CD14-positive monocyte (primary cell): ENCODE data around the gene BOD1L1. TPM values are rescaled to one million over a fixed set of nuclear protein-coding genes. Genes with fewer than 3 reads are reported as not detected.

Experiments used
- DNase-seq, 3 donors: peaks; one replicate each; pipeline ENCODE4 v3.0.0-alpha.2; 2011 to 2022
- H2AFZ ChIP-seq: 2 replicates; pipeline ENCODE4 v1.6.0; 2012; ENCODE audit warnings: mild to moderate bottlenecking, low read depth, low read length, inconsistent platforms; ENCODE audit not compliant: insufficient read depth, poor library complexity, severe bottlenecking
- H3K27ac ChIP-seq, 2 donors: 1 replicate in 1 of 2; 2 replicates in 1 of 2; pipeline ENCODE4 v1.5.1; 2012 to 2013; ENCODE audit warnings: low read length in 2 of 2, control low read depth in 1 of 2, inconsistent platforms in 1 of 2, low read depth in 1 of 2, mild to moderate bottlenecking in 1 of 2
- H3K27me3 ChIP-seq, 2 donors: one replicate each; pipeline versions ENCODE4 v1.6.0 to v1.6.1; 2011 to 2013; ENCODE audit warnings: low read length in 2 of 2; ENCODE audit not compliant: control insufficient read depth in 2 of 2, insufficient read depth in 2 of 2
- H3K36me3 ChIP-seq, 2 donors: replicated peaks in 1 of 2; 1 replicate in 1 of 2; 2 replicates in 1 of 2; pipeline versions ENCODE4 v1.5.1 to v1.6.1; 2012 to 2013; ENCODE audit warnings: low read length in 2 of 2, control low read depth in 1 of 2, inconsistent platforms in 1 of 2, mild to moderate bottlenecking in 1 of 2; ENCODE audit not compliant: insufficient read depth in 2 of 2, control insufficient read depth in 1 of 2
- H3K4me1 ChIP-seq, 2 donors: 1 replicate in 1 of 2; 2 replicates in 1 of 2; pipeline versions ENCODE4 v1.5.1 to v1.6.1; 2012 to 2013; ENCODE audit warnings: low read length in 2 of 2, control low read depth in 1 of 2, inconsistent platforms in 1 of 2, mild to moderate bottlenecking in 1 of 2, moderate library complexity in 1 of 2; ENCODE audit not compliant: insufficient read depth in 2 of 2, control insufficient read depth in 1 of 2
- H3K4me2 ChIP-seq: replicated peaks from 2 replicates; pipeline ENCODE3; 2012; ENCODE audit warnings: low read length, moderate library complexity, mild to moderate bottlenecking; ENCODE audit not compliant: poor library complexity, severe bottlenecking; ENCODE audit errors: extremely low read depth
- H3K4me3 ChIP-seq, 3 experiments: fragments of 200-600 bp in 1 of 3; sonication (generic) in 1 of 3; replicated peaks in 1 of 3; 1 replicate in 2 of 3; 2 replicates in 1 of 3; pipeline ENCODE4 v1.5.1; 2011 to 2013; ENCODE audit warnings: low read length in 3 of 3, mild to moderate bottlenecking in 3 of 3, control low read depth in 2 of 3, low read depth in 2 of 3, inconsistent platforms in 1 of 3, moderate library complexity in 1 of 3
- H3K79me2 ChIP-seq: 2 replicates; pipeline ENCODE4 v1.6.0; 2012; ENCODE audit warnings: mild to moderate bottlenecking, control low read depth, inconsistent platforms, low read length, moderate library complexity; ENCODE audit not compliant: insufficient read depth
- H3K9ac ChIP-seq: 2 replicates; pipeline ENCODE4 v1.6.0; 2017; ENCODE audit warnings: low read length, mild to moderate bottlenecking; ENCODE audit not compliant: insufficient read depth, poor library complexity, severe bottlenecking
- H3K9me3 ChIP-seq, 2 donors: replicated peaks in 1 of 2; 1 replicate in 1 of 2; 2 replicates in 1 of 2; pipeline versions ENCODE4 v1.5.1 to v1.6.1; 2012 to 2013; ENCODE audit warnings: low read length in 2 of 2, control low read depth in 1 of 2; ENCODE audit not compliant: control insufficient read depth in 1 of 2, insufficient read depth in 1 of 2
- H4K20me1 ChIP-seq: 2 replicates; pipeline ENCODE4 v1.6.0; 2012; ENCODE audit warnings: mild to moderate bottlenecking, low read length, control low read depth, moderate library complexity; ENCODE audit not compliant: insufficient read depth
- H3K27ac Mint-ChIP-seq, 7 donors: one replicate each; pipeline ENCODE4 v1.8.0; 2020; ENCODE audit warnings: mild to moderate bottlenecking in 7 of 7, mixed read lengths in 7 of 7, moderate library complexity in 6 of 7, inconsistent platforms in 2 of 7
- H3K27me3 Mint-ChIP-seq, 3 donors: one replicate each; pipeline ENCODE4 v1.8.0; 2021 to 2022; ENCODE audit warnings: low read depth in 3 of 3, mild to moderate bottlenecking in 3 of 3, mixed read lengths in 3 of 3, moderate library complexity in 3 of 3, inconsistent platforms in 1 of 3
- H3K36me3 Mint-ChIP-seq, 2 donors: one replicate each; pipeline ENCODE4 v1.8.0; 2020; ENCODE audit warnings: mixed read lengths in 2 of 2, inconsistent platforms in 1 of 2, mild to moderate bottlenecking in 1 of 2
- H3K4me1 Mint-ChIP-seq: one replicate; pipeline ENCODE4 v1.8.0; 2020; ENCODE audit warnings: mild to moderate bottlenecking, mixed read lengths
- H3K4me3 Mint-ChIP-seq, 2 donors: one replicate each; pipeline ENCODE4 v1.8.0; 2020; ENCODE audit warnings: mild to moderate bottlenecking in 2 of 2, mixed read lengths in 2 of 2, moderate library complexity in 1 of 2
- H3K9me3 Mint-ChIP-seq, 7 donors: one replicate each; pipeline ENCODE4 v1.8.0; 2020 to 2022; ENCODE audit warnings: mixed read lengths in 7 of 7, mild to moderate bottlenecking in 6 of 7, moderate library complexity in 6 of 7, inconsistent platforms in 2 of 7
- CTCF ChIP-seq: fragments of 200-600 bp; IDR thresholded peaks from one replicate; pipeline ENCODE4 v1.8.0; 2022; ENCODE audit warnings: antibody characterized with exemption, mild to moderate bottlenecking
- WGBS: methylation state at CpG from one replicate; pipeline ENCODE4 v1.1.5; 2013; ENCODE audit warnings: missing lambda C conversion rate; ENCODE audit not compliant: insufficient coverage; 5-methylcytosine and 5-hydroxymethylcytosine counted together
- intact Hi-C, 2 donors: fragments of 100-400 bp; cut with micrococcal nuclease; formaldehyde crosslinking; loops; one replicate each; pipeline versions ENCODE4 v1.15.0 to v1.15.1; 2023
- polyA plus RNA-seq, 3 donors: library from polyadenylated mRNA; depleted of rRNA in 1 of 3; unstranded in 2 of 3; stranded (reverse) in 1 of 3; fragments of 300-500 nt in 2 of 3; fragments of >200 nt in 1 of 3; fragmentation: Illumina TruSeq in 2 of 3; gene quantifications; 1 replicate in 2 of 3; 2 replicates in 1 of 3; pipeline ENCODE4 v1.2.3, GENCODE V29; 2012 to 2021

The BOD1L1 gene
- polyA plus RNA-seq, 3 donors = 0.72 to 26.7 (median 1.5) TPM

GRCh38 chr4:13523105-13523477 is 104.4 kb downstream of the BOD1L1 start:
- Histone ChIP-seq H3K79me2 (no peaks in the 10 kb centered on the region), H2AFZ (no peak overlapping the region), H3K4me2 (no peak overlapping the region), H3K9ac (no peak overlapping the region), H3K4me3 (no peak overlapping the region), H3K27ac (no peak overlapping the region), H4K20me1 (no peaks in the 10 kb centered on the region), H3K4me1 (peaks cover 17 to 18% of the 10 kb centered on the region in 2 donors), H3K27me3 (peaks cover 88 to 100% of the 10 kb centered on the region in 2 donors), H3K36me3 (no peaks in the 10 kb centered on the region), H3K9me3 (peaks cover 17 to 54% of the 10 kb centered on the region in 2 donors)
- no peak for TF ChIP-seq CTCF
- no peak overlapping the region for H3K27ac Mint-ChIP-seq
- H3K27me3 Mint-ChIP-seq = peaks cover 85 to 92% (median 87%) of the 10 kb centered on the region in 3 donors
- H3K4me1 Mint-ChIP-seq = peaks cover 17% of the 10 kb centered on the region
- 8% methylated on average over 17 of the region's 17 CpGs for whole genome bisulfite sequencing
- peak overlapping the region in 1 of 2 donors; percentile 67 for H3K4me3 Mint-ChIP-seq
- intact Hi-C loops = no loop called here
- no peak for DNase-seq
- peaks cover 10 to 34% (median 25%) of the 10 kb centered on the region in 7 donors for H3K9me3 Mint-ChIP-seq
- H3K36me3 Mint-ChIP-seq = peaks cover 9 to 10% of the 10 kb centered on the region in 2 donors

- H3K4me1 Mint-ChIP-seq = peaks cover 11% of the 10 kb centered on the region
- Histone ChIP-seq H2AFZ (no peak overlapping the region), H4K20me1 (no peaks in the 10 kb centered on the region), H3K27me3 (peaks cover 89 to 100% of the 10 kb centered on the region in 2 donors), H3K4me1 (peaks cover 11 to 12% of the 10 kb centered on the region in 2 donors), H3K9ac (no peak overlapping the region), H3K4me2 (peak overlapping the region; percentile 0), H3K27ac (no peak overlapping the region), H3K36me3 (no peaks in the 10 kb centered on the region), H3K9me3 (peaks cover 17 to 51% of the 10 kb centered on the region in 2 donors), H3K79me2 (no peaks in the 10 kb centered on the region), H3K4me3 (no peak overlapping the region)
- H3K4me3 Mint-ChIP-seq = peak overlapping the region in 1 of 2 donors; percentile 76
- H3K9me3 Mint-ChIP-seq = peaks cover 10 to 29% (median 22%) of the 10 kb centered on the region in 7 donors
- 2% methylated on average over 47 of the region's 49 CpGs for WGBS
- no peak for TF ChIP-seq CTCF
- DNase-seq = no peak
- H3K27me3 Mint-ChIP-seq = peaks cover 81 to 89% (median 82%) of the 10 kb centered on the region in 3 donors
- H3K36me3 Mint-ChIP-seq = peaks cover 7 to 10% of the 10 kb centered on the region in 2 donors
- no peak overlapping the region for H3K27ac Mint-ChIP-seq
- intact Hi-C loops = no loop called here
Measured at GRCh38 chr4:13522282-13523104, 105.0 kb downstream of the BOD1L1 start.
